ENCODE measurements around the gene FREY1.

Gene FREY1

DNA sequence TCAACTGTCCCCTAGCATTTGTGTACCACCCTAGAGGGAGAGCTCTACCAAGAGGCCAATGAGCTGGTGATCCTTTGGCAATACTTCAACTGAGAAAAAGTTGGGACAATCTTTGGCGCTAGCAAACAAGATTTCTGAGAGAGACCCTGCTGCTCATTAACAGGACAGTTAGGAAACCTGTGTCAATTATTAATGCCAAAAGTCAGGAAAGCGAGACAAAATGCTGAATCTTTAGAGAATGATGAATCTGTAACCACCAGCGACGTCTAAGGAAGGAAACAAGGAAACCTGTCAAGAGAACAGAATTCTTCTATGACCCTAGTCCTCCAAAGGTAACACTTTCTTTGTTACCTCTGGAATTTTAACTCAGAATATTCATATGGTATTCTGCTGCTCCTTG, 35.3 kb upstream of the FREY1 start:
- H3K27ac ChIP-seq, result no peak overlapping the region
- DNase-seq, result no peak
- in situ Hi-C loops (cut with HindIII; ENCODE audit: low pct_ligation_motif_present, low sequenced_read_pairs), result no loop called here
- H3K27me3 ChIP-seq (replicated peaks), result no peaks in the 10 kb centered on the region
- no peak overlapping the region for H3K4me3 ChIP-seq (ENCODE audit: low read depth, low read length)
- TF ChIP-seq CTCF (IDR thresholded peaks at IDR 0.05; ENCODE audit: low read depth, low read length, missing control alignments), result no peak
- H3K36me3 ChIP-seq (replicated peaks), result peaks cover 21% of the 10 kb centered on the region

DNA sequence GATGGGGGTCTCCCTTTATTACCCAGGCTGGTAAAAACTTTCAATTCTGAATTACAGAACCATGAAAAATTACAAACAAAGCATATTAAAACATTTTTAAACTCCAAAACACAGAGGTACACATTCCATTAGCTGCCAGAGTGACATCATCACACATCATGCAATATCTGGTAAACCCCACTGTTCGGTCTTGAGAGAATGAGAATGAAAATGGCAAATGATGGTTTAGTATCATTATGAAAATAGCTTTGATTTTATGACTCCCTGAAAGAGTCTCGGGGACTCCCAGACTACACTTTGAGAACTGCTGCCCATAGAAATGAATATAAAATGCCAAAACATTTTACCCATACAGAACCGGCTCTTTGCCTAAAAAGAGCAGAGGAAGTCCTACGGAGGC, 34.2 kb upstream of the FREY1 start:
- Histone ChIP-seq H3K4me3 (ENCODE audit: low read depth, low read length) (no peak overlapping the region), H3K36me3 (replicated peaks) (peaks cover 17% of the 10 kb centered on the region), H3K27ac (no peak overlapping the region), H3K27me3 (replicated peaks) (no peaks in the 10 kb centered on the region)
- in situ Hi-C loops (cut with HindIII; ENCODE audit: low pct_ligation_motif_present, low sequenced_read_pairs), result no loop called here
- no peak for TF ChIP-seq CTCF (IDR thresholded peaks at IDR 0.05; ENCODE audit: low read depth, low read length, missing control alignments)
- DNase-seq, result no peak

DNA sequence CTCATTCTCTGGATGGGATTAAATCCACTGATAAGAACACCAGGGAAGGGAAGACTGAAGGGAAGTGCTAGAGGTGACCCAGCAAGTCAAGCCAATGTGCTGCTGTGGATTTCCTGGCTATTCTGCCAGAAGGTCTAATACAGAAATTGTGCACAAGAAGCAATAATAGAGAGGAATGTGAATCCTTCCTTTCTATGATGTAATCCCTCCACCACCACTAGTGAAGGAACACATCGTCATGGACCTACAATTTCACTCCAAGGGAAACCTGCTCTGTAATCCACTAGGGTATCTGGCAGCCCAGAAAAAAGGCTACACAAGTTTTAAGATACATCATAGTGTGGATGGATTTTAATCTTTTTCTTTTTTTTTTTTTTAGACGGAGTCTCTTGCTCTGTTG, 32.8 kb upstream of the FREY1 start:
- DNase-seq, result no peak
- no peak overlapping the region for H3K27ac ChIP-seq
- H3K4me3 ChIP-seq (ENCODE audit: low read depth, low read length), result no peak overlapping the region
- H3K27me3 ChIP-seq (replicated peaks), result no peaks in the 10 kb centered on the region
- no peak for TF ChIP-seq CTCF (IDR thresholded peaks at IDR 0.05; ENCODE audit: low read depth, low read length, missing control alignments)
- H3K36me3 ChIP-seq (replicated peaks), result peaks cover 16% of the 10 kb centered on the region
- in situ Hi-C loops (cut with HindIII; ENCODE audit: low pct_ligation_motif_present, low sequenced_read_pairs), result no loop called here

DNA sequence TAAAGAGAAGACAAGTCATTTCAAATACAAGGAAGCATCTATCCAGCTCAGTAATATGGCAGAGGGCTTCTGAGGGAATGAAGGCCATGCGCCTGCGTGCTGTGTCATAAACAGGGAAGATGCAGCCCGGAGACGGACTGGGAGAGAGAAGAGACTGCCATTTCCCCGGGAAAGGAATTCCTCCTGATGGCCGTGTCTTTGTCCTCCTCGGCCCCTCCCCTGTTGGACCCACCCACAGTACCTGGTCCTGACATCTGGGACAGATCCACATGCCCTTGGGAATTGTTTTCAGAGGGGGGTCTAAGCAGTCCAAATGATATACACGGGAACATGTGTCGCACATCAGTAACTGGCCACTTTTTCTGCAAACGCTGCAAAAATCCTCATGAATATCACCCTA, 30.8 kb upstream of the FREY1 start:
- Histone ChIP-seq H3K36me3 (replicated peaks) (peaks cover 28% of the 10 kb centered on the region), H3K27ac (no peak overlapping the region), H3K27me3 (replicated peaks) (no peaks in the 10 kb centered on the region), H3K4me3 (ENCODE audit: low read depth, low read length) (no peak overlapping the region)
- in situ Hi-C loops (cut with HindIII; ENCODE audit: low pct_ligation_motif_present, low sequenced_read_pairs), result no loop called here
- DNase-seq, result no peak
- TF ChIP-seq CTCF (IDR thresholded peaks at IDR 0.05; ENCODE audit: low read depth, low read length, missing control alignments), result no peak

- H3K4me3 ChIP-seq (ENCODE audit: low read depth, low read length), result no peak overlapping the region
- in situ Hi-C loops (cut with HindIII; ENCODE audit: low pct_ligation_motif_present, low sequenced_read_pairs), result no loop called here
- no peak overlapping the region for H3K27ac ChIP-seq
- no peaks in the 10 kb centered on the region for H3K27me3 ChIP-seq (replicated peaks)
- peaks cover 35% of the 10 kb centered on the region for H3K36me3 ChIP-seq (replicated peaks)
- DNase-seq, result no peak
- TF ChIP-seq CTCF (IDR thresholded peaks at IDR 0.05; ENCODE audit: low read depth, low read length, missing control alignments), result no peak
Measured at GRCh38 chr11:45936511-45937054, 29.5 kb upstream of the FREY1 start.

DNA sequence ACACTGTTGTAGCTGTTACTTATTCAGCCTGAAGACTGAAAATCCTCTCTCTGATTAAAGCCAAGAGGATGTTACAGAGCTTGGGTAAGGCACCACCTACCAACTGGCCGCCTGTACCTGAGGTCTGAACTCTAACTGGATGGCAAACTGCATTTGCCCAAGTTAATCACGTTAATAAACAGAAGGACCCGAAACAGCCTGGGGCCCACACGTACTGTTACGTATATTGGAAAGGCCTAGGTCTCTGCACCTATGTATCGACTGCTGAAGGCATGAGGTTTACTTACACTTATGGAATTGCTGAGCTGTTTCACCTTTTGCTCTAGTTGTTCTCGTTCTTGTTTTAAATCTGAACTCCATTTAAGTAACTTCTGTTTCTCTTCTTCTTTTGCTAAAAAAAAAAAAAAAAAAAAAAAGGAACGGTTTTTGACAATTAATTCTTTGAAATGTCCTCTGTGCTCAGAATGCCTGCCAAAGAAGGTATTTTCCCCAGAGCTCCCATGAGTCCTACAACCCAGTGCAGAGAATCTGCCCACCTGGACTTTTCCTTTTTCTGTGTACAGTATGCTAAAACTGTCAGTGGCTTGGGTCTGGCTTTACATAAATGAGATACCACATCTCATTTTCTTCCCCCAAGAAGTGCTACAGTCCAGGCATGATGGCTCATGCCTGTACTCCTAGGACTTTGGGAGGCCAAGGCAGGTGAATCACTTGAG, 28.4 kb upstream of the FREY1 start:
- Histone ChIP-seq H3K4me3 (ENCODE audit: low read depth, low read length) (no peak overlapping the region), H3K27ac (no peak overlapping the region), H3K27me3 (replicated peaks) (no peaks in the 10 kb centered on the region), H3K36me3 (replicated peaks) (peaks cover 35% of the 10 kb centered on the region)
- TF ChIP-seq CTCF (IDR thresholded peaks at IDR 0.05; ENCODE audit: low read depth, low read length, missing control alignments), result no peak
- DNase-seq, result no peak
- in situ Hi-C loops (cut with HindIII; ENCODE audit: low pct_ligation_motif_present, low sequenced_read_pairs), result no loop called here

Data from brain microvascular endothelial cell (primary cell).